ENCODE data around the gene MYL12B. TPM values are rescaled to one million over a fixed set of nuclear protein-coding genes. Genes with fewer than 3 reads are reported as not detected.

MYL12B gene
- polyA plus RNA-seq, 1 experiment = 787 TPM

DNA sequence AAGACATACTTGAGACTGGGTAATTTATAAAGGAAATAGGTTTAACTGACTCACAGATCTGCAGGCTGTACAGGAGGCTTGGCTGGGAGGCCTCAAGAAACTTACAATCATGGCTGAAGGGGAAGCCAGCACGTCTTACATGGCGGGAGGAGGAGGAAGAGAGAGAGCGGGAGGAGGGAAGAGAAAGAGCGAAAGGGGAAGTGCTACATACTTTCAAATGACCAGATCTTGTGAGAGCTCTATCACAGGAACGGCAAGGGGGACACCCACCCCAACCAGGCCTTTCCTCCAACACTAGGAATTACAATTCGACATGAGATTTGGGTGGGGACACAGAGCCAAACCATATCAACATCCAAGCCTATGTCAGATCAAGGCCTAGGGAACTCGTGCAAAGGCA lies 24.2 kb downstream of the MYL12B start:
- Histone ChIP-seq H3K9me3 (ENCODE audit: control insufficient read depth, insufficient read depth, low read length) (no peaks in the 10 kb centered on the region), H3K4me3 (ENCODE audit: low read depth, low read length) (no peak overlapping the region), H3K27me3 (ENCODE audit: control insufficient read depth, insufficient read depth, low read length) (no peaks in the 10 kb centered on the region), H3K27ac (ENCODE audit: low read depth, low read length) (no peak overlapping the region)
- TF ChIP-seq, protein P1, sequence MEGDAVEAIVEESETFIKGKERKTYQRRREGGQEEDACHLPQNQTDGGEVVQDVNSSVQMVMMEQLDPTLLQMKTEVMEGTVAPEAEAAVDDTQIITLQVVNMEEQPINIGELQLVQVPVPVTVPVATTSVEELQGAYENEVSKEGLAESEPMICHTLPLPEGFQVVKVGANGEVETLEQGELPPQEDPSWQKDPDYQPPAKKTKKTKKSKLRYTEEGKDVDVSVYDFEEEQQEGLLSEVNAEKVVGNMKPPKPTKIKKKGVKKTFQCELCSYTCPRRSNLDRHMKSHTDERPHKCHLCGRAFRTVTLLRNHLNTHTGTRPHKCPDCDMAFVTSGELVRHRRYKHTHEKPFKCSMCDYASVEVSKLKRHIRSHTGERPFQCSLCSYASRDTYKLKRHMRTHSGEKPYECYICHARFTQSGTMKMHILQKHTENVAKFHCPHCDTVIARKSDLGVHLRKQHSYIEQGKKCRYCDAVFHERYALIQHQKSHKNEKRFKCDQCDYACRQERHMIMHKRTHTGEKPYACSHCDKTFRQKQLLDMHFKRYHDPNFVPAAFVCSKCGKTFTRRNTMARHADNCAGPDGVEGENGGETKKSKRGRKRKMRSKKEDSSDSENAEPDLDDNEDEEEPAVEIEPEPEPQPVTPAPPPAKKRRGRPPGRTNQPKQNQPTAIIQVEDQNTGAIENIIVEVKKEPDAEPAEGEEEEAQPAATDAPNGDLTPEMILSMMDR (IDR thresholded peaks at IDR 0.05; ENCODE audit: low read depth, low read length) = no peak
- CTCF ChIA-PET = interaction anchor here (1.1 to 6.5 kb wide), 2 partner anchors 308 to 379 kb away, joined by 4 to 103 read pairs; no protein-coding TSS in a partner anchor
- POLR2A ChIA-PET = no interaction called here
- no peak for DNase-seq (ENCODE audit: low read depth, low spot score)

DNA sequence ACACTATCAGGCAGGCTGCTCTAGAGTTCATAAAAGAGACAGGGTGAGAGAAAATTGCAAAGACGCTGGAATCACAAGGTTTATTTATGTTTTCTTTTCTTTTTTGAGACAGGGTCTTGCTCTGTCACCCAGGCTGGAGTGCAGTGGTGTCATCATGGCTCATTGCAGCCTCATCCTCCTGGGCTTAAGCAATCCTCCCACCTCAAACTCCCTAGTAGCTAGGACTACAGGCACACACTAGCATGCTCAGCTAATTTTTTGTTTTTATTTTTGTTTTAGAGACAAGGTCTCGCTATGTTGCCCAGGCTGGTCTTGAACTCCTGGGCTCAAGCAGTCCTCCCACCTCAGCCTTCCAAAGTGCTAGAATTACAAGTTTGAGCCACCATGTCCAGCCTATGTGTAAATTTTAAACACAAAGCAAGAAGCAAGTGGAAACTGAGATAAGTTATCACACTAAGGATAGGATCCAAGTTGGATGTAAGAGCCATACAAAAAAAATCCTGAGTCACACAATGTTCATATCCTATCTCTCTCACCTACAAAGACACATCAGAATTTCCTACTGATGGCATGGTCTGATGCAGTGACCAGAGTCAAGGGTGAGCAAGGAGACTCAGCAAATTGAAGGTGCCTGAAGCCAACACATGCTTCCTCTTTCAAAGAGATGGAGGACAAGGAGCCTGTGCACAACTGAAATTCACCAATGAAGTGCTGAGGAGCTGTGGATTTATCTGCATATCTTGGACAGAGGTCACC lies 31.4 kb downstream of the MYL12B start:
- Histone ChIP-seq H3K27me3 (ENCODE audit: control insufficient read depth, insufficient read depth, low read length) (no peaks in the 10 kb centered on the region), H3K27ac (ENCODE audit: low read depth, low read length) (no peak overlapping the region), H3K9me3 (ENCODE audit: control insufficient read depth, insufficient read depth, low read length) (peaks cover 3% of the 10 kb centered on the region), H3K4me3 (ENCODE audit: low read depth, low read length) (no peak overlapping the region)
- TF ChIP-seq, protein P1 (IDR thresholded peaks at IDR 0.05; ENCODE audit: low read depth, low read length) = no peak
- no peak for DNase-seq (ENCODE audit: low read depth, low spot score)
- ChIA-PET CTCF (interaction anchor here (0.8 kb wide), 1 partner anchor 9 kb away, joined by 3 read pairs; no protein-coding TSS in a partner anchor), POLR2A (no interaction called here)

- peaks cover 3% of the 10 kb centered on the region for H3K9me3 ChIP-seq (ENCODE audit: control insufficient read depth, insufficient read depth, low read length)
- ChIA-PET CTCF (interaction anchor here (0.6 to 5.2 kb wide), 2 partner anchors 13 to 371 kb away, joined by 10 to 33 read pairs; no protein-coding TSS in a partner anchor), POLR2A (no interaction called here)
- H3K27me3 ChIP-seq (ENCODE audit: control insufficient read depth, insufficient read depth, low read length) = peaks cover 3% of the 10 kb centered on the region
- TF ChIP-seq, protein P1 (IDR thresholded peaks at IDR 0.05; ENCODE audit: low read depth, low read length) = no peak
- H3K27ac ChIP-seq (ENCODE audit: low read depth, low read length) = no peak overlapping the region
- no peak for DNase-seq (ENCODE audit: low read depth, low spot score)
- H3K4me3 ChIP-seq (ENCODE audit: low read depth, low read length) = no peak overlapping the region
Observed at GRCh38 chr18:3294435-3295080, 32.6 kb downstream of the MYL12B start.

DNA sequence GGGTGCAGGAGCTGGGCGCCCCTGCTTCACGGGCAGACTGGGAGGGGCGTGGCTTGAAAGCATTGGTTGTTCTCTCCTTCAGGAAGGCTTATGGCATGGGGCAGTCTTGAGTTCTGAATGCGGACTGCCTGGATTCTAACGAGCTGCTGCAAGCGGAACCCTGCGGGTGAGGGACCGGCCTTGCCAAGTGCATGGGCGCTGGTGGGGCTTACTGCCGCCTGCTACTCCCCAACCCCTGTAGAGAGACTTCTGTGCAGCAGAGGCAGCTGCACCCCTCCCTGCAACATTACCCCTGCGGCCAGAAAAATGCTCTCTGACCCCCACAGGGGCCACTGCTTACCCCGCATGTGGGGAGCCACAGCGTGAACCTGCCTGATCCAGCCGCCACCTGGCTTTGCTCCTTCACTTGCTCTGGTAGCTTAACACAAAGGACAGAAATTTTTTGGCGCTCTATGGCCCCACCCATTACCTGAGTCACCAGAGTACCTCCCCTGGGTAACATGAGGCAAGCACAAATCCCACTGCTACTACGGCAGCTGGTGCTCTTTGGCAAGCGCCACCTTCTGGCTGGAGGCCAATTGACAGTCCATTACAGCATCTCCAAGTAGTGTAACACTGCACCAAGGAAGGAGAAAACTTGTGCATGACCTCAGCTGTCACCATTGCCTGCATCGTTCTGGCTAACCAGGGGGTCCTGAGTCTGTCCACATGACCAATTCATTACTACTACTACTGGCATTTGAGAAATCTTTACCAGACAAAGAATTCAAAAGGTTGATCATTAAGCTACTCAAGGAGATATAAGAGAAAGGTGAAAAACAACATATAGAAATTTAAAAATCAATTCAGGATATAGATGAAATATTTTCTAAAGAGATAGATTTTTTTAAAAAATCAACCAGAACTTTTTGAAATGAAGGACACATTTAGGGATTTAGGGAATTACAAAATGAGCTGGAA lies 35.4 kb downstream of the MYL12B start:
- CTCF ChIA-PET = interaction anchor here (0.6 to 5.2 kb wide), 16 partner anchors 9 to 701 kb away, joined by 3 to 33 read pairs (median 4); no protein-coding TSS in a partner anchor
- Histone ChIP-seq H3K27me3 (ENCODE audit: control insufficient read depth, insufficient read depth, low read length) (peaks cover 3% of the 10 kb centered on the region), H3K4me3 (ENCODE audit: low read depth, low read length) (peak overlapping the region; percentile 68), H3K9me3 (ENCODE audit: control insufficient read depth, insufficient read depth, low read length) (peaks cover 3% of the 10 kb centered on the region), H3K27ac (ENCODE audit: low read depth, low read length) (no peak overlapping the region)
- TF ChIP-seq, protein P1 (IDR thresholded peaks at IDR 0.05; ENCODE audit: low read depth, low read length) = peak; percentile 29
- peak; percentile 66 for DNase-seq (ENCODE audit: low read depth, low spot score)
- POLR2A ChIA-PET = interaction anchor here (0.8 to 1.5 kb wide), 2 partner anchors 50 to 328 kb away, joined by 3 read pairs; partner anchors contain the start of gene MYL12A

All from AG04450 (cell line).